HepG2 (cell line): ENCODE results near the gene SEMA4C. TPM values are rescaled to one million over a fixed set of nuclear protein-coding genes. Genes with fewer than 3 reads are reported as not detected.

ENCODE experiments used
- AKAP8 ChIP-seq: sonication (generic); formaldehyde crosslinking; IDR thresholded peaks from 2 replicates; pipeline ENCODE4 v1.5.1; 2020; ENCODE audit warnings: mild to moderate bottlenecking, missing genetic modification reagents
- ATF7 ChIP-seq, 2 experiments: fragments of 450-650 bp in 1 of 2; sonication (generic) in 1 of 2; formaldehyde crosslinking in 1 of 2; IDR thresholded peaks; 2 replicates each; pipeline versions ENCODE4 v1.4.0 to v1.6.1; 2016 to 2020; ENCODE audit warnings: antibody characterized with exemption in 1 of 2, mild to moderate bottlenecking in 1 of 2, missing genetic modification reagents in 1 of 2
- DMAP1 ChIP-seq: IDR thresholded peaks from 2 replicates; pipeline ENCODE4 v1.6.1; 2016
- NCOA2 ChIP-seq: sonication (generic); formaldehyde crosslinking; IDR thresholded peaks from 2 replicates; pipeline ENCODE4 v1.8.0; 2022; ENCODE audit warnings: inconsistent platforms
- SRSF1 ChIP-seq: fragments of 200-400 bp; formaldehyde crosslinking; optimal IDR thresholded peaks from 2 replicates; pipeline ENCODE3; 2017; ENCODE audit warnings: mild to moderate bottlenecking, low read depth, low read length, moderate library complexity
- ZBTB39 ChIP-seq: sonication (generic); formaldehyde crosslinking; IDR thresholded peaks from 2 replicates; pipeline ENCODE4 v1.5.0; 2020; ENCODE audit warnings: missing genetic modification reagents
- ZNF296 ChIP-seq: sonication (generic); formaldehyde crosslinking; conservative IDR thresholded peaks from 2 replicates; pipeline ENCODE4 v1.5.0; 2020; ENCODE audit warnings: mild to moderate bottlenecking, missing genetic modification reagents
- ZNF318 ChIP-seq: sonication (generic); formaldehyde crosslinking; IDR thresholded peaks from 2 replicates; pipeline ENCODE4 v1.4.0; 2020; ENCODE audit warnings: mild to moderate bottlenecking, missing genetic modification reagents
- ZNF414 ChIP-seq: sonication (generic); formaldehyde crosslinking; IDR thresholded peaks from 2 replicates; pipeline ENCODE4 v1.5.0; 2020; ENCODE audit warnings: missing genetic modification reagents
- ZNF501 ChIP-seq: sonication (generic); formaldehyde crosslinking; IDR thresholded peaks from 2 replicates; pipeline ENCODE4 v1.5.1; 2020; ENCODE audit warnings: mild to moderate bottlenecking, moderate library complexity, missing genetic modification reagents
- ZNF615 ChIP-seq: sonication (generic); formaldehyde crosslinking; IDR thresholded peaks from 2 replicates; pipeline ENCODE4 v1.5.0; 2020; ENCODE audit warnings: mild to moderate bottlenecking, missing genetic modification reagents, borderline replicate concordance
- ZSCAN21 ChIP-seq: sonication (generic); formaldehyde crosslinking; IDR thresholded peaks from 2 replicates; pipeline ENCODE4 v1.8.0; 2022; ENCODE audit warnings: mild to moderate bottlenecking, missing genetic modification reagents, moderate library complexity, borderline replicate concordance
- polyA plus RNA-seq, 8 experiments: library from polyadenylated mRNA; depleted of rRNA in 3 of 8; stranded (reverse) in 7 of 8; unstranded in 1 of 8; fragments of >200 nt; fragmentation: Illumina TruSeq in 4 of 8; extraction: Trizol in 4 of 8; gene quantifications; 2 replicates each; pipeline versions ENCODE4 v1.2.1 to v1.2.3, GENCODE V29; 2011 to 2016; ENCODE audit warnings: low read depth in 4 of 8, missing spikeins in 1 of 8, mixed read lengths in 1 of 8; ENCODE audit not compliant: insufficient read depth in 1 of 8
- total RNA-seq, 5 experiments: library from RNA; depleted of rRNA; stranded (reverse); fragments of >200 nt; fragmentation: Illumina TruSeq; extraction: Trizol; gene quantifications; 2 replicates each; pipeline ENCODE4 v1.2.3, GENCODE V29; 2016; ENCODE audit warnings: low read depth in 1 of 5
- TF ChIP-seq, protein P1 (sequence below): IDR thresholded peaks from 2 replicates; pipeline ENCODE4 v1.6.1; 2012; ENCODE audit warnings: inconsistent platforms

Gene SEMA4C
- total and polyA plus RNA-seq, 2 of the 13 experiments (the other 11 are each of a cell fraction or from before 2014, with no cell fraction given) = 25.9 to 46.6 TPM

DNA sequence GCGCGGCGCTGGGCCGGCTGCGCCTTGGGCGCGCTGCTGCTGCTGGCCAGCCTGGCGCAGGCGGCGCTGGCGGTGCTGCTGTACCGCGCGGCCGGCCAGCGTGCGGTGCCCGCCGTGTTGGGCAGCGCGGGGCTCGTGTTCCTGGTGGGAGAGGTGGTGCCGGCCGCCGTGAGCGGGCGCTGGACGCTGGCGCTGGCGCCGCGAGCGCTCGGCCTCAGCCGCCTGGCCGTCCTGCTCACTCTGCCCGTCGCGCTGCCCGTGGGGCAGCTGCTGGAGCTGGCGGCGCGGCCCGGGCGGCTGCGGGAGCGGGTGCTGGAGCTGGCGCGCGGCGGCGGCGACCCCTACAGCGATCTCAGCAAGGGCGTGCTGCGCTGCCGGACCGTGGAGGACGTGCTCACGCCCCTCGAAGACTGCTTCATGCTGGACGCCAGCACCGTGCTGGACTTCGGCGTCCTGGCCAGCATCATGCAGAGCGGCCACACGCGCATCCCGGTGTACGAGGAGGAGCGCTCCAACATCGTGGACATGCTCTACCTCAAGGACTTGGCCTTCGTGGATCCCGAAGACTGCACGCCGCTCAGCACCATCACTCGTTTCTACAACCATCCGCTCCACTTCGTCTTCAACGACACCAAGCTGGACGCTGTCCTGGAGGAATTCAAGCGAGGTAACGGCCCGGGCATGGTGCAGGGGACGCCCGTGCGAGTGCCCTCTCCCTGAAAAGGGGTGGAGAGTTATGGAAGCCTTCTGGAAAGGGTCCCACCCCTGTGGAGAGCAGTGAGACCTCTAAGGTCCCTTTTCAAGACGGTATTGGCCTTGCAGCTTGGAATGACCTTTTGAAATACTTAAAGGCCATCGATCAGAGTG lies 52.8 kb downstream of the SEMA4C start (continued):
- TF ChIP-seq ZNF318 = peak; percentile 79; the same call in 1 of the 2 replicates
- TF ChIP-seq SRSF1 = peak; percentile 54
- no peak for TF ChIP-seq ZNF615 (CRISPR knock-in tag)
- TF ChIP-seq ZSCAN21 (CRISPR knock-in tag) = peak; percentile 47; the same call in 1 of the 2 replicates
- no peak for TF ChIP-seq ATF7 (IDR thresholded peaks at IDR 0.05)
- TF ChIP-seq ATF7 (CRISPR knock-in tag; IDR thresholded peaks at IDR 0.05) = 0 out of 2 replicates have a peak, but pooled peaks have one; percentile 26
- TF ChIP-seq ZBTB39 (CRISPR knock-in tag) = no peak
- no peak for TF ChIP-seq NCOA2 (CRISPR knock-in tag)
- TF ChIP-seq DMAP1 (CRISPR knock-in tag) = peak; percentile 40; the same call in 1 of the 2 replicates
- TF ChIP-seq ZNF501 = 0 out of 2 replicates have a peak, but pooled peaks have one; percentile 58
- TF ChIP-seq AKAP8 (CRISPR knock-in tag) = peak; percentile 72; the same call in 1 of the 2 replicates
- no peak for TF ChIP-seq ZNF414 (CRISPR knock-in tag)
- TF ChIP-seq, protein P1, sequence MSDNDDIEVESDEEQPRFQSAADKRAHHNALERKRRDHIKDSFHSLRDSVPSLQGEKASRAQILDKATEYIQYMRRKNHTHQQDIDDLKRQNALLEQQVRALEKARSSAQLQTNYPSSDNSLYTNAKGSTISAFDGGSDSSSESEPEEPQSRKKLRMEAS = peak; percentile 66
- TF ChIP-seq ZNF296 (CRISPR knock-in tag) = peak; percentile 64; the same call in 1 of the 2 replicates
